Measurements from ENCODE around the gene NANOS2. TPM values are rescaled to one million over a fixed set of nuclear protein-coding genes. Genes with fewer than 3 reads are reported as not detected.

The NANOS2 gene
- total and polyA plus RNA-seq, 9 of the 15 experiments (the other 6 are each of a cell fraction or from before 2014, with no cell fraction given) = not detected

GRCh38 chr19:45885556-45886426, 28.8 kb downstream of the NANOS2 start, which contains the start of gene IRF2BP1 (continued):
- TF ChIP-seq CBX3 (IDR thresholded peaks at IDR 0.05; ENCODE audit: borderline replicate concordance in 1 of 2, low read length in 2 of 2) (0 out of 3 replicates have a peak, but pooled peaks of 1 of the 2 experiments have one; percentile 7), ZNF133 (CRISPR knock-in tag; IDR thresholded peaks at IDR 0.05) (no peak), HIVEP1 (CRISPR knock-in tag; IDR thresholded peaks at IDR 0.05) (no peak), KLF6 (CRISPR knock-in tag; IDR thresholded peaks at IDR 0.05; ENCODE audit: borderline replicate concordance) (no peak), ZFP30 (CRISPR knock-in tag; IDR thresholded peaks at IDR 0.05; ENCODE audit: borderline replicate concordance) (no peak), PHB2 (IDR thresholded peaks at IDR 0.05; ENCODE audit: low read depth) (no peak), ZNF766 (CRISPR knock-in tag; conservative IDR thresholded peaks at IDR 0.05) (peak; percentile 62; the same call in 1 of the 2 replicates), ZFP91 (CRISPR knock-in tag; IDR thresholded peaks at IDR 0.05) (peak; percentile 98), PML (IDR thresholded peaks at IDR 0.05; ENCODE audit: low read length) (no peak; the same call in 1 of the 2 replicates), MAZ (CRISPR knock-in tag; conservative IDR thresholded peaks at IDR 0.05 in 1 of 2, IDR thresholded peaks at IDR 0.05 in 1 of 2) (peak in 1 of 2 experiments; percentile 42; a peak in 2 of 4 replicates), ZNF143 (CRISPR knock-in tag; IDR thresholded peaks at IDR 0.05) (peak; percentile 84), TFAP4 (CRISPR knock-in tag; IDR thresholded peaks at IDR 0.05; ENCODE audit: borderline replicate concordance) (0 out of 2 replicates have a peak, but pooled peaks have one; percentile 24), RB1 (IDR thresholded peaks at IDR 0.05; ENCODE audit: low read depth) (peak; percentile 45)
- TF ChIP-seq, protein P1, sequence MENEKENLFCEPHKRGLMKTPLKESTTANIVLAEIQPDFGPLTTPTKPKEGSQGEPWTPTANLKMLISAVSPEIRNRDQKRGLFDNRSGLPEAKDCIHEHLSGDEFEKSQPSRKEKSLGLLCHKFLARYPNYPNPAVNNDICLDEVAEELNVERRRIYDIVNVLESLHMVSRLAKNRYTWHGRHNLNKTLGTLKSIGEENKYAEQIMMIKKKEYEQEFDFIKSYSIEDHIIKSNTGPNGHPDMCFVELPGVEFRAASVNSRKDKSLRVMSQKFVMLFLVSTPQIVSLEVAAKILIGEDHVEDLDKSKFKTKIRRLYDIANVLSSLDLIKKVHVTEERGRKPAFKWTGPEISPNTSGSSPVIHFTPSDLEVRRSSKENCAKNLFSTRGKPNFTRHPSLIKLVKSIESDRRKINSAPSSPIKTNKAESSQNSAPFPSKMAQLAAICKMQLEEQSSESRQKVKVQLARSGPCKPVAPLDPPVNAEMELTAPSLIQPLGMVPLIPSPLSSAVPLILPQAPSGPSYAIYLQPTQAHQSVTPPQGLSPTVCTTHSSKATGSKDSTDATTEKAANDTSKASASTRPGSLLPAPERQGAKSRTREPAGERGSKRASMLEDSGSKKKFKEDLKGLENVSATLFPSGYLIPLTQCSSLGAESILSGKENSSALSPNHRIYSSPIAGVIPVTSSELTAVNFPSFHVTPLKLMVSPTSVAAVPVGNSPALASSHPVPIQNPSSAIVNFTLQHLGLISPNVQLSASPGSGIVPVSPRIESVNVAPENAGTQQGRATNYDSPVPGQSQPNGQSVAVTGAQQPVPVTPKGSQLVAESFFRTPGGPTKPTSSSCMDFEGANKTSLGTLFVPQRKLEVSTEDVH (IDR thresholded peaks at IDR 0.05; ENCODE audit: low read depth, partially characterized antibody) = no peak
- TF ChIP-seq, protein P2, sequence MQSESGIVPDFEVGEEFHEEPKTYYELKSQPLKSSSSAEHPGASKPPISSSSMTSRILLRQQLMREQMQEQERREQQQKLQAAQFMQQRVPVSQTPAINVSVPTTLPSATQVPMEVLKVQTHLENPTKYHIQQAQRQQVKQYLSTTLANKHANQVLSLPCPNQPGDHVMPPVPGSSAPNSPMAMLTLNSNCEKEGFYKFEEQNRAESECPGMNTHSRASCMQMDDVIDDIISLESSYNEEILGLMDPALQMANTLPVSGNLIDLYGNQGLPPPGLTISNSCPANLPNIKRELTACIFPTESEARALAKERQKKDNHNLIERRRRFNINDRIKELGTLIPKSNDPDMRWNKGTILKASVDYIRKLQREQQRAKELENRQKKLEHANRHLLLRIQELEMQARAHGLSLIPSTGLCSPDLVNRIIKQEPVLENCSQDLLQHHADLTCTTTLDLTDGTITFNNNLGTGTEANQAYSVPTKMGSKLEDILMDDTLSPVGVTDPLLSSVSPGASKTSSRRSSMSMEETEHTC (IDR thresholded peaks at IDR 0.05) = no peak

Measured in K562 (cell line).